Transverse colon (tissue), 4 donors: ENCODE measurements around the gene ADAM12. TPM values are rescaled to one million over a fixed set of nuclear protein-coding genes. Genes with fewer than 3 reads are reported as not detected.

Experiments
- DNase-seq: peaks from one replicate; pipeline ENCODE4 v3.0.0-alpha.2; 2019
- H3K27ac ChIP-seq, 4 donors: fragments of 200-600 bp; sonication (generic); 2 replicates each; pipeline ENCODE4 v1.5.1; 2016 to 2018; ENCODE audit warnings: inconsistent platforms in 4 of 4
- H3K27me3 ChIP-seq: fragments of 200-600 bp; sonication (generic); 2 replicates; pipeline ENCODE4 v1.5.1; 2017; ENCODE audit warnings: inconsistent platforms
- H3K36me3 ChIP-seq, 4 donors: fragments of 200-600 bp; sonication (generic); 2 replicates each; pipeline ENCODE4 v1.5.1; 2017 to 2019; ENCODE audit warnings: inconsistent platforms in 4 of 4
- H3K4me1 ChIP-seq, 4 donors: fragments of 200-600 bp; sonication (generic); 2 replicates each; pipeline ENCODE4 v1.5.1; 2017 to 2020; ENCODE audit warnings: inconsistent platforms in 4 of 4
- H3K4me3 ChIP-seq, 4 donors: fragments of 200-600 bp; sonication (generic); 1 replicate in 1 of 4; 2 replicates in 3 of 4; pipeline versions ENCODE4 v1.5.1 to v1.6.1; 2017 to 2019; ENCODE audit warnings: inconsistent platforms in 4 of 4
- H3K9me3 ChIP-seq, 2 donors: fragments of 200-600 bp; sonication (generic); 2 replicates each; pipeline ENCODE4 v1.5.1; 2017 to 2019; ENCODE audit warnings: inconsistent platforms in 2 of 2
- EP300 ChIP-seq: sonication (generic); formaldehyde crosslinking; IDR thresholded peaks from one replicate; pipeline ENCODE4 v1.6.1; 2017; ENCODE audit warnings: antibody characterized with exemption, low read depth
- POLR2A ChIP-seq: fragments of 450-650 bp; IDR thresholded peaks from one replicate; pipeline ENCODE4 v1.6.1; 2016; ENCODE audit warnings: antibody characterized with exemption, mild to moderate bottlenecking, moderate library complexity
- POLR2AphosphoS5 ChIP-seq, 3 donors: sonication (generic); formaldehyde crosslinking; IDR thresholded peaks; one replicate each; pipeline ENCODE4 v1.6.1; 2016; ENCODE audit warnings: antibody characterized with exemption in 3 of 3
- WGBS, 2 donors: methylation state at CpG; one replicate each; pipeline ENCODE4 v1.1.5; 2018; ENCODE audit warnings: low coverage in 1 of 2; 5-methylcytosine and 5-hydroxymethylcytosine counted together
- in situ Hi-C, 4 donors: fragments of 200-750 bp; cut with MboI; loops; one replicate each; pipeline versions ENCODE4 v1.15.0 to v1.15.1; 2017; ENCODE audit warnings: low sequenced_read_pairs in 3 of 4, low pct_ligation_motif_present in 1 of 4, low pct_unique_long_range_greater_than_20kb in 1 of 4
- intact Hi-C: fragments of 100-400 bp; cut with DNase I; formaldehyde crosslinking; loops from one replicate; pipeline ENCODE4 v1.15.1; 2023; ENCODE audit warnings: low total_unique reads
- total RNA-seq, 4 donors: library from RNA; depleted of rRNA; stranded (reverse); fragments of >200 nt; gene quantifications; one replicate each; pipeline ENCODE4 v1.1.0, GENCODE V29; 2016
- TF ChIP-seq, protein P1 (sequence below), 5 experiments: fragments of 200-600 bp in 3 of 5; fragments of 450-650 bp in 2 of 5; sonication (generic) in 3 of 5; IDR thresholded peaks; 1 replicate in 2 of 5; 2 replicates in 3 of 5; pipeline ENCODE4 v1.5.1; 2016 to 2017; ENCODE audit warnings: antibody characterized with exemption in 5 of 5, inconsistent platforms in 3 of 5, mild to moderate bottlenecking in 2 of 5, moderate library complexity in 1 of 5

ADAM12 gene
- total RNA-seq, 4 donors from 2014 or later: 0.14 to 2.2 (median 1.1) TPM; not detected in 1

DNA sequence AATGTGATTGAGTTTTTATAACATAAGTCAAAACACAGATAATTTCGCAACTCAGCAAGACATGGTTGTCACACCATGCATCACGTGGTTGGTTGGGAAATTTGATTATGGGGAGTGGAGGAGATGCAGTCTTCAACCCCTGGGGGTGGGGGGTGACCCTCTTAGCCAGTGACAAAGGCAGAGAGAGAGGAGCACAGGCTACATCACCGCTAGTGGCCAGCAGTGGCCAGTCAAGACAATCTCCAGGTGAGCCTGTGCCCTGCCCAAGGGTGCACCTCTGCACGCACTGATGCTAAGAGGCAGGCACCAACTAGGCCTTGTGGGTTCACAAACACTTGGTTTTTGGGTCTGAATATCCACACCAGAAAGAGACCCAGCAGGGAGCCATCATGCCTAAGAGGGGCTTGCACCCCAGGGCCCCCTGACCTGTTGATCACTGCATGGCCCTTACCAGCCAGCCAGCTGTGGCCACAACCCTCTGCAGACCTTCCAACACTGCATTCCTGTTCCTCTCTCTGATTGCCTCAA, 247.5 kb downstream of the ADAM12 start:
- intact Hi-C loops (no loop called here), in situ Hi-C loops (no loop called here)
- TF ChIP-seq, protein P1, sequence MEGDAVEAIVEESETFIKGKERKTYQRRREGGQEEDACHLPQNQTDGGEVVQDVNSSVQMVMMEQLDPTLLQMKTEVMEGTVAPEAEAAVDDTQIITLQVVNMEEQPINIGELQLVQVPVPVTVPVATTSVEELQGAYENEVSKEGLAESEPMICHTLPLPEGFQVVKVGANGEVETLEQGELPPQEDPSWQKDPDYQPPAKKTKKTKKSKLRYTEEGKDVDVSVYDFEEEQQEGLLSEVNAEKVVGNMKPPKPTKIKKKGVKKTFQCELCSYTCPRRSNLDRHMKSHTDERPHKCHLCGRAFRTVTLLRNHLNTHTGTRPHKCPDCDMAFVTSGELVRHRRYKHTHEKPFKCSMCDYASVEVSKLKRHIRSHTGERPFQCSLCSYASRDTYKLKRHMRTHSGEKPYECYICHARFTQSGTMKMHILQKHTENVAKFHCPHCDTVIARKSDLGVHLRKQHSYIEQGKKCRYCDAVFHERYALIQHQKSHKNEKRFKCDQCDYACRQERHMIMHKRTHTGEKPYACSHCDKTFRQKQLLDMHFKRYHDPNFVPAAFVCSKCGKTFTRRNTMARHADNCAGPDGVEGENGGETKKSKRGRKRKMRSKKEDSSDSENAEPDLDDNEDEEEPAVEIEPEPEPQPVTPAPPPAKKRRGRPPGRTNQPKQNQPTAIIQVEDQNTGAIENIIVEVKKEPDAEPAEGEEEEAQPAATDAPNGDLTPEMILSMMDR (IDR thresholded peaks at IDR 0.05): no peak
- TF ChIP-seq POLR2A (no peak), EP300 (no peak), POLR2AphosphoS5 (IDR thresholded peaks at IDR 0.05) (no peak)
- no peaks in the 10 kb centered on the region for H3K9me3 ChIP-seq
- DNase-seq: no peak
- WGBS, 2 donors: 69 to 73% methylated on average over 3 to 4 of the region's 4 CpGs
- H3K4me1 ChIP-seq: no peaks in the 10 kb centered on the region
- H3K27me3 ChIP-seq: no peaks in the 10 kb centered on the region
- H3K36me3 ChIP-seq: no peaks in the 10 kb centered on the region
- no peak overlapping the region for H3K4me3 ChIP-seq
- no peak overlapping the region for H3K27ac ChIP-seq

GRCh38 chr10:126137562-126138221, 250.6 kb downstream of the ADAM12 start:
- intact Hi-C loops: no loop called here
- in situ Hi-C loops: no loop called here
- no peaks in the 10 kb centered on the region for H3K27me3 ChIP-seq
- no peak for TF ChIP-seq POLR2AphosphoS5 (IDR thresholded peaks at IDR 0.05)
- H3K9me3 ChIP-seq: no peaks in the 10 kb centered on the region
- WGBS, 2 donors: 59 to 85% methylated on average over 3 to 4 of the region's 4 CpGs
- H3K27ac ChIP-seq: no peak overlapping the region
- no peaks in the 10 kb centered on the region for H3K4me1 ChIP-seq
- no peak overlapping the region for H3K4me3 ChIP-seq
- DNase-seq: no peak
- no peaks in the 10 kb centered on the region for H3K36me3 ChIP-seq

- Histone ChIP-seq H3K27ac (no peak overlapping the region), H3K36me3 (no peaks in the 10 kb centered on the region), H3K27me3 (no peaks in the 10 kb centered on the region), H3K9me3 (no peaks in the 10 kb centered on the region), H3K4me3 (no peak overlapping the region), H3K4me1 (no peaks in the 10 kb centered on the region)
- 54 to 55% methylated on average over 5 to 8 of the region's 8 CpGs for WGBS, 2 donors
- intact Hi-C loops (no loop called here), in situ Hi-C loops (no loop called here)
- no peak for TF ChIP-seq EP300
- no peak for DNase-seq
Measured at GRCh38 chr10:126135941-126136595, 252.2 kb downstream of the ADAM12 start.

DNA sequence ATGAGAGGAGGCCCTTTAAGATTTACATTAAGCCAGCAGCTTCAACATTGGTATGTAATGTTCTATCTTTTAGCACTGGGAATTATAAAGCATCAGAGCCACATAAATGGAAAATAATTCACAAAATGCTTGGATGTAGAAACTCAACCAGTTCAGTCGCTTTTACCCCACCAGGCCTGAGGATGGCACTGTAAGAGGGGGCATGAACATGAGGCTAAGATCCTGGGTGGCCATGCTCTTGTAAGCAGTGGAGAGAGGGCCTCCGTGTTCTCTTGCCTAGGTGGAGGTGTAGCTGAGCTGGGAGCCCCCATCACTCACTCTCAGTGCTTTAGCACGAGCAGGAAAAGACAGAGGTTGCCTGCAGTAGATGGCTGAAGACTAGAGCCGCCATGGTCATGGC, 253.1 kb downstream of the ADAM12 start:
- Histone ChIP-seq H3K4me3 (no peak overlapping the region), H3K9me3 (no peaks in the 10 kb centered on the region), H3K27me3 (no peaks in the 10 kb centered on the region), H3K36me3 (no peaks in the 10 kb centered on the region), H3K27ac (no peak overlapping the region), H3K4me1 (no peaks in the 10 kb centered on the region)
- DNase-seq: no peak
- in situ Hi-C loops: no loop called here
- TF ChIP-seq POLR2AphosphoS5 (IDR thresholded peaks at IDR 0.05): no peak
- TF ChIP-seq POLR2A: no peak
- TF ChIP-seq EP300: no peak
- TF ChIP-seq, protein P1 (IDR thresholded peaks at IDR 0.05): no peak
- WGBS, 2 donors: 80% methylated on average over 4 of the region's 4 CpGs; no CpG with 5 or more reads in 1 of the 2 donors
- intact Hi-C loops: no loop called here

- Histone ChIP-seq H3K27ac (no peak overlapping the region), H3K4me1 (no peaks in the 10 kb centered on the region), H3K9me3 (no peaks in the 10 kb centered on the region), H3K36me3 (no peaks in the 10 kb centered on the region), H3K27me3 (no peaks in the 10 kb centered on the region), H3K4me3 (no peak overlapping the region)
- 23 to 26% methylated on average over 4 to 6 of the region's 6 CpGs for WGBS, 2 donors
- no peak for TF ChIP-seq POLR2A
- TF ChIP-seq, protein P1 (IDR thresholded peaks at IDR 0.05): no peak
- TF ChIP-seq EP300: no peak
- TF ChIP-seq POLR2AphosphoS5 (IDR thresholded peaks at IDR 0.05): no peak
- intact Hi-C loops (no loop called here), in situ Hi-C loops (no loop called here)
- no peak for DNase-seq
Measured at GRCh38 chr10:126133906-126134656, 254.2 kb downstream of the ADAM12 start.
